Measurements from ENCODE around the gene CEBPB.

Gene CEBPB

DNA sequence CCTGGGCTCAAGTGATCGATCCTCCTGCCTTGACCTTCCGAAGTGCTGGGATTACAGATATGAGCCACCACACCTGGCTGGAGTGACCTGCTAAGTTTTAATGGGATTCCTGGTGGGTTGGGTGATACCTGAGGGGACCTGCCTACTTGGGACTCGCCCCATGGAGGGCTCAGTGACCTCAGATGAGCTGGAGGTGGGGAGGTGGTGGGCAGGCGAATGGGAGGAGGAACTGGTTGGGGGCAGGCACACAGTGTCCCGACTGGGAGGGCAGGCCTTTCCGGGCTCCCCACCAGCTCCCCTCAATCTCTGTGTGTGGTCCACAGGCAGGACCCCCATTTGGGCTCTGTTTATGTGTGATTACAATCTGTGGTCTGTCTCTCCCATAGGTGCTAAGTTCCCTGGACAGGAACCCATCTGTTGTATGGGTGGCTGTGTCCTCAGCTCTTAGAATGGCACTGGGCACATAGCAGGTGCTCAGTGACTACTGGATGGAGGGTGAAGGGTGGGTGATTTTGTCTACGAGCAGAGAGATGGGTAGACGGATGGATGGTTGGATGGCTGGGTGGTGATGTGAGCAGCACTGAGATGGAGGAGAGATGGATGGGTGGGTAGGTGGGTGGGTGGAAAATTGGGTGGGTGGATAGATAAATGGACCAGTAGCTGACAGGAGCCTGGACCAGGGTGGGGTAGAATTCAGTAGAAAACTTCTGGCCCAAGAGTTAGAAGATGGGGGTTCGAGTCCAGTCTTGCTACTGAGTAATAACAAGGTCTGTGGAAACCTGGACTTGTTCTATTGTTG lies 23.8 kb downstream of the CEBPB start:
- DNase-seq = no peak

DNA sequence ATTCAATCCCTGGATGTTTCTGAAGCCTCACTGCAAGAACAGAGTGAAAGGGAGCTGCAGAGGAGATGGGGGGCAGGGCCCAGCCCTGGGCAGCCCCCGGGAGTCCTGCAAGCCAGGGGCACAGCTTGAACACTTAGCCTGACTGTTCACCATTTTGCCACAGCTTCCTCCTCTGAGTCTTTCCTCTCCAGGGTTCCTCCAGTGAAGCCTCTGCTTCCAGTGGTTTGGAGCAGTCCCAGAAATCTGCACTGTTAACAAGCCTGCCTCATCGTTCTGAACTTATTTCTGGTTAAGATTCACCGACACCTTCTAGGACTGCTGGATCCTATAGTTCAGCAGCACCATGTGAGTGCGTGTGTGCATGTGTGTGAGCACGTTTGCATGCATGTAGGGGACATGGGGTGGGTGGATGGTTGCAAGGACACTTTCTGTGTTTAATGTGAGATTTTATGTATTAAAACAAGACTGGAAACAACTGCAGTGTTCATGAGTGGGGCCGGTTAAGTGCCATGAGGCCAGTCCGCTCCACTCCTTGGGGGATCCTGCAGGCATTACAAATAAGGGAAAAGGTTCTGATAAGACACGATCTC lies 24.6 kb downstream of the CEBPB start:
- no peak for DNase-seq

DNA sequence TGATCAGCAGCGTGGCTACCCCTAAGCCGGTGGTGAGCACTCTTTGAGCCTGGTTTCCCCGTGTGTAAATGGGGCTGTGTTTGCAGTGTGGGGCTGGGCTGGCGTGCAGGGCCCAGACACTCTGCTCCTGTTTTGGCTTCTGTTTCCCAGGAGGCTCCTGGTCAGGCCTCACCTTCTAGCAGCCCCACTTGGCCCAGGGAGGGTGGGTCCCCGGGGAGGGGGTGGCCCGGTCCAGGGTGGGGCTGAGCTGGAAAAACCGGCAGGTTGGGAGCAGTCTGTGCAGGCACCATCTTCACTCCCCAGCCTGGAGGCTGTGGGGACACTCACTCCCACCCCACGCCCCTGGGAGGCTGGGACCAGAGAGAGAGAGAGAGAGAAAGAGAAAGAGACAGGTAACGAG lies 25.3 kb downstream of the CEBPB start:
- no peak for DNase-seq

DNA sequence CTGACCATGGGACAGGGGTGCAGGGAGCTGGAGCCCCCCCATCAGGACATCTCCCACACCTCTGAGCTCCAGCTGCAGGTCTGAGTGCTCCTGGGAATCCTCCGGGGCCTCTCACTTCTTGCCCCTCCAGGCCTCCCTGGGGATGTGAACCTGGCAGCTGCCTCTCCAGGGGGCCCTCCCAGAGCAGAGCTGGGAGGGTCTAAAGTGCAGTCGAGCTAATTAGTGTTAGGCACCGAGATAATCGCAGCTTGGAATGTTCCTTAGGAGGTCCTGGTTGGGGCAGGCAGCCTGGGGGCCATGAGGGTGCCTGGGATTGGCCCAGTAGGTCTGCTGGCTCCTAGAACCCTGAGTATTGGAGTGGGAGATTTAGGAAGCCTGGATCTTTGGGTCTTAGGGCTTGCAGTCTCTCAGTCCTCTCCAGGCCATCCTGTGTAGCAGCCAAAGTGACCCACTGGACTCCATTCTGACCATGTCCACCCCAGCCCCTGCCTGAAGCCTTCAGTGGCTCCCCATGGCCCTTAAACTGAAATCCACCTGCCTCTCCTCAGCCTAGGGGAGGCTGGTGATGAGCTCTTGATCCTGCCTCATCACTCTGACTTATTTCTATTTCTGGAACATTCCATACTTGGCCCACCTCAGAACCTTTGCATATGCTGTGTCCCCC lies 26.0 kb downstream of the CEBPB start:
- no peak for DNase-seq

DNA sequence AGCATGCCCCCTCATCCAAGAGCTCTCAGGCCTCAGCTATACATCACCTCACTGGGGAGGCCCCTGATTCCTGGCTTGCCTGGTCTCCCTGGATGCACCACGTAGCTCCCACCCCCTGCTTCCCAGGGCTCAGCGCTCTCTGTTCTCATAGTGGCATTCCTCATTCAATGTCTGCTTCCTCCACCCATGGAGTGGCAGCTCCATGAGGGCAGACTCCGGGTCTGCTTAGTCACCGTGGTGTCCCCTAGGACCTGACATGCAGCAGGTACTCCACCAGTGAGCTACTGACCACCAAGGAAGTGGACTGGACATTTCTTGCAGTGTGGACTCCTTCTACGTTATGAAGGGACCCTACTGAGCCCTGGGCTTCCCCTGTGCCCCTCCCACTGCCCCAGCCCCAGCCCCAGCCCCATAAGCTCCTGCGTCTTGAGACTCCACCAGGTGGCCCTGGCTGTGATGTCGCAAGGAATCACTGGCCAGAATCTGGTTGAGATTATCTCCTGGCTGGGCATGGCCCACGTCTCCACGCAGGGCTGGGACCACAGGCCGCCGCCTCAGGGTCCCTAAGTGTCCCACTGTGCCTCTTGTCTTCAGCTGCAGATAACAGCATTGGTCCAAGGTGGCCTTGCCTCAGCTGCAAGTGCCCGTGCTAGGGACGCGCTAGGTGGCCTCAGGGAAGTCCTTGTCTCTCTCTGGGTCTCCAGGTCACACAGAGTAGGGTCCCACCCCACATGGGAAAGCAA lies 26.7 kb downstream of the CEBPB start:
- no peak for DNase-seq

DNA sequence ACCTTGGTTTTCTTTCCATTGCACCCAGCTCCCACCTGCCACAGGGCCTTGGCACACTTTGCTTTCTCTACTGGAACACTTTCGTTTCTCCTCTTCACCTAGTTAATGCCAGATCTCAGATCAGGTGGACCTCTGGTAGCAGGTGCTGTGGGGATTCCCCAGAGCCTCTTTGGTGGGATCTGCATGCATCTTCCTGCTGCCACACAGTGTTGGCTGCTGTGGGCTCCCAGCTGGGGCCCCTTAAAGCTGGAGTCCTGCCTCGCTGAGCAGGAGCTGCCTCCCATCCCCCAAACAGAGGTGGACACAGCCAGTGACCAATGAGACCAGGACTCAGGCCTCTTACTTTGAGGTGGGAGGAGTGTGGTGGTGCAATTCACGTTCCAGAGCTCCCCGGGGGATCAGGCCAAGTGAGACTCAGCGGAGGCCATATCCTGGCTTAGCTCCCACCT lies 28.4 kb downstream of the CEBPB start:
- DNase-seq = no peak

DNA sequence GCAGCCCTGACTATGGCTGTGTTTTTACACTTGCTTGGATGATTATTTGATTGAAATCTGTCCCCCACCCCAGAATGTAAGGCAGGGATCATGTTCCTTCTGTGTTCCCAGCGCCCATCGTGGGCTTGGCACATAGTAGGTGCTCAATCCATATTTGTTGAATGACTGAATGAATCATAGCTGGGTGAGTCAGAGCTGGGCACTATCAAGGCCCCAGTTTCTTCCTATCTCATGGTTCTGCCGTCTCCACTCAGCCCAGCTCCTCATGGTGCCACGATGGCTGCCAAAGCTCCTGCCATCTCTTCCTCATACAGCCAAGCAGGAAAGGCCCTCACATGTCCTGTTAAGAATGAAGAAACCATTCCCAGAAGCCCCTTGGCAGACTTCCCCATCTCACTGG lies 29.0 kb downstream of the CEBPB start:
- DNase-seq = no peak

DNA sequence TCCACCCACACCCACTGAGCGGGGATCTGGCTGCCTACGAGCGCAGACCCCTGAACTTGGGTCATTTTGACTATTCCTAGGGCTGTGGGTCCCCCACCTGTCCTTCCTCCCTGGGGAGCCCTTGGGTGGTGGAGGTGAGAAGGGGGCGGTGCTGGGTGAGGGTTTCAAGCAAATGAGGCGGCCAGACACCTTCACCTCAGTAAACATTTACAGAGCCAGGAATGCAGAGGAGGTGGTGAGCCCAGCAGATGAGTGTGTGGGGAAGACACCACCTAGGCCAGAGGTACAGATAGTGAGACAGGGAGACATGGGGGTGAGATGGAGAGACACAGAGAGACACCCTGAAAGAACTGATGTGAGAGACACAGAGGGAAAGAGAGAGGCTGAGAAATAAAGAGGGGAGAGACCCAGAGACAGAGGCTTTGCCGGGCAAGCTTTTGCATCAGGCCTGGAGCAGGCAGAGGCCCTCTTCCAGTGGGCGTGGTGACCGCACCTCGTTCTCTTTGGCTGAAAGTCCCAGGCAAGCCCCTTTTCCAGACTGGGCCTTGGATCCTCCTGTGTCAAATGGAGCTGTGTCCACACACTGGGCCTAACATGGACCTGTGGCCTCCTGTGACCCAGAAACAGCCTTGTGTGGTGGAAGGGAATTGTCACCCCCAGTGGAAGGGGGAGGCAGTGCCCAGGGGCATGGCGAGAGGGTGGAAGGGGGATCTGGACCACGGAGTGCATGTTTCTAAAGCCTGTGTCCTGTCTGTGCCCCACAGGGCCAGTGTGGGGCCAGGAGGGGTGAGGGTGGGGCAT lies 29.7 kb downstream of the CEBPB start:
- DNase-seq = no peak

DNA sequence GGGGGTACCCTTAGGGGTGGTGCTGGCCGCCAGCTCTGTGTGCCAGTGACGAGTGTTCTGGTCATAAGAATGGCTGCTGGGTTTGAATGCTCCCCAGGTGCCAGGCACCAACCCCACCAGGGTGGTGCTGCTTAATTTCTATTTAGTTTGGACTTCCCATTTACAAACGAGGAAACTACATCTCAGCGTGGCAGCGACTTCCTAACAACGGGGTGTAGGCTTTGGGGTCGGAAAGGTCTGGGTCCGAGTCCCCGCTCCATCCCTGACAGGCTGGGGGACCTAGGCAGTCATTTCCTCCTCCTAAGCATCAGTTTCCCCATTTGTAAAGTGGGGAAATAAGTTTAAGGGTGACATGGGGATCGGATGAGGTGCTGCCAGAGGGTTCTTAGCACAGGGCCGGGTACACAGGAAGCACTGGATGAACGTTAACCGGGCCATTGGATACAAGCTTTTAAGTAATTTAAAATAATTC lies 30.3 kb downstream of the CEBPB start:
- no peak for DNase-seq

DNA sequence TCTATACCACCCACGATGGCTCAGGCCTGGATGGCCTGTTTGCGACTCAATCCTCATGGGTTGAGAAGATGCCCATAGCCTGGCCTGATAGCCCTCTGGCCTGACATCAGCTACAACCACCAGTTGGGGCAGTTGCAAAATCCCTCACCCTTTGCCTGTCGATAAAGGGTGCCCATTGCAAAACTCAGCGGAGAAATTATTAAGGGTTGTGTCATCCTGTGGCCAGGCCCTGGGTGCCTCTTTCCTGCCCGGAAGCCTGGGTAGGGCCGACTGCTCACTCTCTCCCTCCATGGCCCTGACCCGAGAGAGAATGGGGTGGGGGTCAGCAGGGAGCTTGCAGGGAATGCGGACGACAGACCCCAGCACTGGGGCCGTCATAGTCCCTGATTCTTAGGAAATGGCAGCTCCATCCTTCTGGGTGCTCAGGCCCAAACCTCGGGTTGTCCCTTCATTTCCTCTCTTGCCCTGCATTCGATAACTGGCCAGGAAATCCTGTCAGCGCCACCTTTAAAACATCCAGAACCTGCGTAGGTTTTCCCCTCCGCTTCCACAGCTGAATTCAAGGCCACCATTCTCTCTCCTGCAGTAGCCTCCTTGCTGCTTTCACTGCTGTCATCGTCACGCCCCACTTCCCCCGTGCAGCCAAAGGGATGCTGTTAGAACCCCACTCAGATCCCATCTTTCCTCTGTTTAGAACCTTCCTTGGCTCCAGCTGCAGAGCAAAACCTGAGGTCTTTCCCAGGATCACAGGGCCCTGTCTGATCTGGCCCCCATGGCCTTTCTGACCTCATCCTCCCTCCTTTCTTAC lies 31.1 kb downstream of the CEBPB start:
- DNase-seq = no peak

DNA sequence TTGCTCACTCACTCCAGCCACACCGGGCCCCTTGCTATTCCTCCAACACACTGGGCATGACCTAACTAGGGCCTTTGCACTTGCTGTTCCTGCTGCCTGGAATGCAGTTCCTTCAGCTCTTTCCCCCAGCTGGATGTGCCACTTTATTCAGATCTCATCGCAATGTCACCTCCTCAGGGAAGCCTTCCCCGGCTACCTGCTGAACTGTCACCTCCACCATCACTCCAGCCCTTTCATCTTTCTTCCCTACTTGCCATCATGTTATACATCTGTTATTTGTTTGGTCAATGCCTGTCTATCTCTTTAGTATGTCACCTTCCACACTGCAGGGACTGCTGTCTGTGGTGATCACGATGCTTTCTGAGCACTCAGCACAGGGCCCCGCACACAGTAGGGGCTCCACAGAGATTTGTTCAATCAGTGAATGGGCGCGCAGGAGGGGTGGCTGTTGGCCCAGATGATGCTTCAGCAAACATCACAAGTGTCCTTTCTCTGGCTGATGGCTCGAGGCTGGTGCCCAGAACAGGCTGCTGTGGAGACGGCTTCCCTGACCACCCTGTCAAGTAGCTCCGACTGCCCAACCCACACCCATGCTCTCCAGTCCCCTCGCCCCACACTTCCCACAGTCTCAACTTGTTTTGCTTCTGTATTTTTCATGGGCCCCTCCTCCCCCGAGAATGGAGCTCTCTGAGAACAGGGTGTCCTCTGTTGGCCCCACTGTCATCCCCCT lies 31.8 kb downstream of the CEBPB start:
- no peak for DNase-seq

DNA sequence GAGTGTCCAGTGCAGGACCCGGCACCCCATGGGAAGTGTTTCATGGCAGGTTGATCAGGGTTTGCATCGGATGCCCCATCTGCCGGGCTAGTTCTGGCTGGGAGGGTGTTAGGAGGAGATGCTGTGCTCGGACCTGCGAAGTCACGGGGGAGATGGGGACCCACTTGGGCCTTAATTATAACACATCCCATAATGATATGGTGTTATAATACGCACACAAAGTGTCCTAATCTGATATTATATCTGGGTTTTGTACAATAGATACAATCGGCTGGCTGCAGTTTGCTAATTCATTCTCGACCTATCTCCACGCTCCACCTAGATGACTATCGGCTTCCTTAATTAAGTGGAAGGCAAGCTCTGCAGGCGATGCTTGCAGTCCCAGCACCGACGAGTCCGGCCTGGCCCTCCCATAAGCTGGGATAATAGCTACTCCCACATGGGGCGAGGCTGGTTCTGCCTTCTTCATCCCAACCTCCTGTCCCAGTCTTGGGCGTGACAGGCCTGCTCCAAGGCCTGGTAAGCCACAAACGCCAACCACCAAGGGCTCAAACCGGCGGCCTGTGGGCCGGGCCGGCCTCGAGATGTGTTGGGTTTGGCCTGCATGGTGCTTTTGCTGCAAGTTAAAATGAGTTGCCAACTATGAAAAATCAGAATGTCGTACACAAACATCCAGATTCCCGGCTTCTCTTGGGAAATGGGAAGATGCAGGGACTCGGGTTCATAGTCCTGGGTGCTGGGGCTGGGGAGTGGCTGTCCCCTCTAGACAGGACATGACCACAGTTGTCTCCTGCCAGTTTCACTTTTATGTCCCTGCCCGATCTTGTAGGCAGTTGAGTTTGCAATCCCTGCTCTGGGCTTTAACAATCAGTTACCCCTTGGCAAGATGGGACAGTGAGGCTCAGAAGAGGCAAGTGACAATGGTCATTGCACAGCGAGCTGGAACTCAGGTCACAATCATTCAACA lies 32.7 kb downstream of the CEBPB start:
- no peak for DNase-seq

DNA sequence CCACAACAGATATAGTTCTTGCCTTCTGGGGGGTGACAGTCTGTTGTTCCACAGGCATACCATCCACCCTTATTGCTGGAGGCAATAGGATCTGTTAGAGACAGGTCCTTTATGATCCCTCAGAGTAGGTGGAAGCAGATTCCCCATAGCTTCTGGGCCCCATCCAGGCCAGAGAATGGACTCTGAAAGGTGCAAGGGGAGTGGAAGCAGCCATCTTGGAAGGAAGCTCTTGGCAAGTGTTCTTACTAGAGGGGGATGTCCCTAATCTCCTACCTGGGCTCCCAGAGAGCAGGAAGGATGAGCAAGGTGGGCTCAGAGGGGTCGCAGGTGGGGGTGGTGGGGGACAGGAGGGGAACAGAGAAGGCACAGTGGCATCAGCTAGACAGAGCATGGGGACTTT lies 33.4 kb downstream of the CEBPB start:
- no peak for DNase-seq

DNA sequence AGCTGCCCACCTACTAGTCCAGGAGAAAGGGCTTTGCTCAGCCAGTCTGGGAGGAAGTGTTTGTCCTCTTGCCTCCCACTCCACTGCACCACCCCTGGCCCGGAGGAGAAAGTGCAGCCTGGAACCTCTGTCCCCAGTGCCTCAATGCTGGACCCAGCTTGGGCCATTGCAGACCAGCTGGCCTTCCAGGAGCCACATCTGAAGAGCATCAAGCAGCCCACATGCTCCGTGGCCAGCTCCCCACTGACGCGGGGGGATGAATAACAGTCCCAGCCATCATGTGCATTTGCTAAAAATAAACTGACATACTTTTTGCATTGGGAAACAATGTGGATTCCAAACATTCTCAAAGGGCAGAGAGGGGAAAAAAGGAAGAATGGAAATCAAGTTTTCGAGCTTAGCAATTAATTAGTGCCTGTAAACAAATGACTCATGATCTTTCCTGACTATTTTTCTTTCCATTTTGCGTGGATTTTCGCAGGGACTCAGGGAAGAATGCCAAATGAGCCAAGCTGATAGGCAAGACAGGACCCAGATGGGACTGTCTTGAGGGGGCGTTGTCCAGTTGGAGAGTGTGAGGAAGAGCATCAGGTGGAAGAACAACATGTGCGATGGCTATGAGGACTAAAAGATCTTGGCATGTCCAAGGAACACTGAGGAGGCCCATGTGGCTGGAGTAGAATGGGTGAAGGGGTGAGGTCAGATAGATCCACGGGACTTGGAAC lies 34.1 kb downstream of the CEBPB start:
- DNase-seq = no peak

DNA sequence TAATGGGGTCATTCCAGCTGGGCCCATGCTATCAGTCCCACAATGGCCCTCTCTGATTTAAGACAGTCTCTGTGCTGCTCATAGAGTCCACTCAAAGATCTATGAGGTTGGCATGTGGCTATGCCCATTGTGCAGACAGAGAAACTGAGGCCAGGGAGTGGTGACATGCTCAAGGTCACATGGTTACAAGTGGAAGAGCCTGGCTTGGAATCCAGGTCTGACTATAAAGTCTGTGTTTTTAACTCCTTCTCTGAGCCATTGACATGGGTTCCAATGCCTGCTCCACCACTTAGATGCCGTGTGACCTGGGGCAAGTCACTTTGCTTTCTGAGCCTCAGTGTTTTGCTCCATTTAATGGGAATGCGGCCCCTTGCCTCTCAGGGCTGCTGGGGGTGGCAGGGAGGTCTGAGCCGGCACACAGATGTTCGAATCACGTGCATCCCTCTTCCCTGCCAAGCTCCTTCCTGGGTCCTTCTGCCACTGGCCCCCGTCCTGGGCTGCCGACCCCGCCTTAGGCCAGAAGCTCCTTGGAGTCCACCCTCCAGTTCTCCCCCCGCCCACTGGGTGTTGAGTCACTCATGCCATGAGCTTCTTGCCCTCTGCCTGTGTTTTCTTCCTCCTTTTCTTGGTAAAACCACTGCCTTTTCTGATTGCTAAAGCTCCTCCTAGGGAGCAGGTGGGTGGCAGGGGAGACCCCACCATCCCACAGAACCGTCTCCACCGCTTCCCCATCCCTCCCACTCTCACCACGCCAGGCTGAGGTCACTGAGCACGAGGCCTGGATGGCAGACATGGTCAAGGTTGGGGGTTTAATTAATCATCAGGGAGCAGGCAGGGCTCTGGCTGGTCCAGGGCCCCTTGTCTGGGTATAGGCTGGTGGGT lies 35.7 kb downstream of the CEBPB start:
- DNase-seq = no peak

DNA sequence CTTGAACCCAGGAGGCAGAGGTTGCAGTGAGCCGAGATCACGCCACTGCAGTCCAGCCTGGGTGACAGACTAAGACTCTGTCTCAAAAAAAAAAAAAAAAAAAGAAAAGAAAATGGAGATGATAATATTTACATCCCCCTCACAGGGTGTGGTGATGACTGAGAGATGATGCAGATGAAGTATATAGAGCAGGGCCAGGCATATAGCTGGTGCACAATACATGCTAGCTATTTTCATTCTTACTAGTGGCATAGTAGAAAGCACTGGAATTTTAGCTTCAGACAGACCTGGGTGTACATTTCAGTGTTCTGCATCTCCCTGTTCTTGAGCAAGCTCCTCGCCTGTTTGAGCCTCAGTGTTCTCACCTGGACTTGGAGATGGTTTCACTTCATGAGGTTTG lies 36.9 kb downstream of the CEBPB start:
- no peak for DNase-seq

DNA sequence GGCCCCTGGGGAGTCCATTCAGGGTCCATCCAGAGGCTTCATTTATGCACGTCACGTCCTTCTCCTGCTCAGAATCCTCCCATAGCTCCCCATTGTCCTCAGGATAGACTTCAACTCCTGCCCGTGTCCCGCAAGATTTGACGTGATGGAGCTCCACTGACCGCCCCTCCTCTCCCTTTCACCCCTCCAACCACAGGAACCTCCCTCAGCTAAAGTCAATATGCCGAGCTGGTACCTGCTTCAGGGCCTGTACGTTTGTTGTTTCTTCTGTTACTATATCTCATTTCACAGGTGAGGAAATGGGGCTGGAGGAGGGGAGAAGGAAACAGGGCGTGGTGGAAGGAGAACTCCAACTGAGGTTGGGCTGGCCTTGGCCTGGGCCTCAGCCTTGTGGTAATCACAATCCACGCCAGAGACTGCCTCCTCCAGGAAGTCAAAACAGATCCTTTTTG lies 38.6 kb downstream of the CEBPB start:
- DNase-seq = no peak

DNA sequence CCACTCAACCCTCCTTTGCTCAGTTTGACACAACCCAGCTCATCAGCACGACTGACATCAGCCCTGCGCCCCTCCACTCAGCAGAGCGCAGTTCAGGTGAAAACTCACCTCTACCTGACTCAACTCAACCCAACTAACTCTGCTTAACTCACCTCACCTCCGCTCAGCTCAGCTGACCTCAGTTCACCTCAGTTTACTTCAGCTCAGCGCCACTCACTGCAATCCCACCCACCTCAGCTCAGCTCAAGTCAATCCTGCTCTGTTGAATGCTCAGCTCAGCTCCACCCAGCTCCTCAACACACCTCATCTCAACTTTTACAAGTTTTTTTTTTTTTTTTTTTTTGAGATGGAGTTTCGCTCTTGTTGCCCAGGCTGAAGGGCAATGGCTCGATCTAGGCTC lies 39.6 kb downstream of the CEBPB start:
- no peak for DNase-seq
